Mucosa of descending colon (tissue), 3 donors: ENCODE measurements around the gene ETF1. TPM values are rescaled to one million over a fixed set of nuclear protein-coding genes. Genes with fewer than 3 reads are reported as not detected.
"Not testable (repeated sequence)": the region's sequence is repeated elsewhere in the genome, so short reads cannot be mapped to it uniquely, and the experiment has no call there.

Source experiments
- ATAC-seq: fragments of 200-7000 bp; cut with Tn5 transposase; one replicate; pipeline ENCODE4 v1.9.1; 2020; ENCODE audit warnings: mild to moderate bottlenecking, moderate library complexity
- DNase-seq, 3 donors: peaks; one replicate each; pipeline ENCODE4 v3.0.0-alpha.2; 2020
- H3K36me3 ChIP-seq: fragments of 200-600 bp; one replicate; pipeline ENCODE4 v1.8.0; 2021; ENCODE audit warnings: low read depth, mild to moderate bottlenecking
- H3K4me1 ChIP-seq: fragments of 200-600 bp; one replicate; pipeline ENCODE4 v1.8.0; 2021; ENCODE audit warnings: low read depth, mild to moderate bottlenecking
- H3K4me3 ChIP-seq: fragments of 200-600 bp; one replicate; pipeline ENCODE4 v1.8.0; 2021; ENCODE audit warnings: mild to moderate bottlenecking
- H3K9me3 ChIP-seq: fragments of 200-600 bp; one replicate; pipeline ENCODE4 v1.8.0; 2021; ENCODE audit warnings: mild to moderate bottlenecking
- intact Hi-C, 2 donors: fragments of 100-400 bp; cut with DNase I in 1 of 2; cut with micrococcal nuclease in 1 of 2; formaldehyde crosslinking; loops; one replicate each; pipeline versions ENCODE4 v1.11.0 to v1.11.1; 2022; cut with DNase I, micrococcal nuclease
- total RNA-seq, 3 donors: library from RNA; stranded (reverse); fragmentation: NEBNext Ultra II Directional in 2 of 3; extraction: Animal tissue kit (Norgen Biotek cat#: 25700) in 2 of 3; gene quantifications; one replicate each; pipeline versions ENCODE4 v1.2.1 to v1.2.4, GENCODE V29; 2021 to 2023
- TF ChIP-seq, protein P1 (sequence below): fragments of 200-600 bp; IDR thresholded peaks from one replicate; pipeline ENCODE4 v1.8.0; 2022; ENCODE audit warnings: antibody characterized with exemption, mild to moderate bottlenecking
- donor health status: DM: no; HTN: no; CAD: no; lungs with moderate emphysema.
- donor health status: DM: no; HTN: no; CAD: no.
- donor health status: DM: no; HTN: yes; CAD: no.

The ETF1 gene
- total RNA-seq, 3 donors from 2014 or later, result 66.5 to 114 (median 85.7) TPM

DNA sequence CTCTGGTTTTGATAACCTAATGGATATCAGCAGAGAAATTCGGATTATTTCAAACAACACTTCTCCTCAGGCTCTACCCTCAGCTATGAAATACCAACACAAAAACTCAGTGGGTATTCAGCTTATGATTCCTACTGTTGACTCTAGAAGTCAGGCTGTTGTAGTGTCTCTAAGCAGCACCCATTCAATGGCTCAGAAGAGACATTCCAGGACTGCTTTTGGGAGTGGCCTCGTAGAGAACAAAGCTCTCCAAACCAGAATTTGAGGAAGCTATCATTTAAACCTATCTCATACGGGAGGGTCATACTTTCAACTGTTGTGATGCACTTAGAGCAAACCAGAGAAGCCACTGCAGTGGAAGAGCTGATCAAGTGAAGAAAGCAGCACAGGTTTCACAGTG, 34.1 kb downstream of the ETF1 start:
- DNase-seq (no peak), ATAC-seq (no peak)
- H3K9me3 ChIP-seq, result no peaks in the 10 kb centered on the region
- intact Hi-C loops, result loop anchor here in 1 of 2 donors (10.0 kb wide), 1 partner anchor 54 kb away; no protein-coding TSS in a partner anchor
- TF ChIP-seq, protein P1, sequence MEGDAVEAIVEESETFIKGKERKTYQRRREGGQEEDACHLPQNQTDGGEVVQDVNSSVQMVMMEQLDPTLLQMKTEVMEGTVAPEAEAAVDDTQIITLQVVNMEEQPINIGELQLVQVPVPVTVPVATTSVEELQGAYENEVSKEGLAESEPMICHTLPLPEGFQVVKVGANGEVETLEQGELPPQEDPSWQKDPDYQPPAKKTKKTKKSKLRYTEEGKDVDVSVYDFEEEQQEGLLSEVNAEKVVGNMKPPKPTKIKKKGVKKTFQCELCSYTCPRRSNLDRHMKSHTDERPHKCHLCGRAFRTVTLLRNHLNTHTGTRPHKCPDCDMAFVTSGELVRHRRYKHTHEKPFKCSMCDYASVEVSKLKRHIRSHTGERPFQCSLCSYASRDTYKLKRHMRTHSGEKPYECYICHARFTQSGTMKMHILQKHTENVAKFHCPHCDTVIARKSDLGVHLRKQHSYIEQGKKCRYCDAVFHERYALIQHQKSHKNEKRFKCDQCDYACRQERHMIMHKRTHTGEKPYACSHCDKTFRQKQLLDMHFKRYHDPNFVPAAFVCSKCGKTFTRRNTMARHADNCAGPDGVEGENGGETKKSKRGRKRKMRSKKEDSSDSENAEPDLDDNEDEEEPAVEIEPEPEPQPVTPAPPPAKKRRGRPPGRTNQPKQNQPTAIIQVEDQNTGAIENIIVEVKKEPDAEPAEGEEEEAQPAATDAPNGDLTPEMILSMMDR, result no peak
- H3K36me3 ChIP-seq, result peaks cover 12% of the 10 kb centered on the region
- no peaks in the 10 kb centered on the region for H3K4me1 ChIP-seq
- no peak overlapping the region for H3K4me3 ChIP-seq

DNA sequence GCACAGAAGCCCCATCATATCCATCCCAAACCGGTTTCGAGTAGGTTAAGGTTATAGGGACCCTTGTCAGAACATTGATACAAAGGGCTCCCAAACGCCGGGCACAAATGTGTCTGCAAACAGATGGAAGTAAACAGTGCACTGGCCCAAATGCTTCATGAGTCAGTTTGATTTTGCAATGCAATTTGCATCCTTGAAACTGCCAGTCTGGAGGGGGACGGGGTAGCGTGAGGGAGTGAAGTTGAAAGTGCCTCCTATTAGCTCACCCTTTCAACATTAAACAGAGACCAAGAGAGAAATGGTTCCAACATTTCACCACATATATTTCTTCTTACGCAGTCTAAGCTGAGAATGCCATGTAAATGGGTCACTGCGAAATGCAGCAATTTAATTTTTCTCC, 35.6 kb downstream of the ETF1 start:
- H3K36me3 ChIP-seq, result peaks cover 12% of the 10 kb centered on the region
- DNase-seq, H3K9me3 ChIP-seq, H3K4me1 ChIP-seq, H3K4me3 ChIP-seq, ATAC-seq: not testable (repeated sequence)
- intact Hi-C loops, result loop anchor here in 1 of 2 donors (10.0 kb wide), 1 partner anchor 53 kb away; no protein-coding TSS in a partner anchor

DNA sequence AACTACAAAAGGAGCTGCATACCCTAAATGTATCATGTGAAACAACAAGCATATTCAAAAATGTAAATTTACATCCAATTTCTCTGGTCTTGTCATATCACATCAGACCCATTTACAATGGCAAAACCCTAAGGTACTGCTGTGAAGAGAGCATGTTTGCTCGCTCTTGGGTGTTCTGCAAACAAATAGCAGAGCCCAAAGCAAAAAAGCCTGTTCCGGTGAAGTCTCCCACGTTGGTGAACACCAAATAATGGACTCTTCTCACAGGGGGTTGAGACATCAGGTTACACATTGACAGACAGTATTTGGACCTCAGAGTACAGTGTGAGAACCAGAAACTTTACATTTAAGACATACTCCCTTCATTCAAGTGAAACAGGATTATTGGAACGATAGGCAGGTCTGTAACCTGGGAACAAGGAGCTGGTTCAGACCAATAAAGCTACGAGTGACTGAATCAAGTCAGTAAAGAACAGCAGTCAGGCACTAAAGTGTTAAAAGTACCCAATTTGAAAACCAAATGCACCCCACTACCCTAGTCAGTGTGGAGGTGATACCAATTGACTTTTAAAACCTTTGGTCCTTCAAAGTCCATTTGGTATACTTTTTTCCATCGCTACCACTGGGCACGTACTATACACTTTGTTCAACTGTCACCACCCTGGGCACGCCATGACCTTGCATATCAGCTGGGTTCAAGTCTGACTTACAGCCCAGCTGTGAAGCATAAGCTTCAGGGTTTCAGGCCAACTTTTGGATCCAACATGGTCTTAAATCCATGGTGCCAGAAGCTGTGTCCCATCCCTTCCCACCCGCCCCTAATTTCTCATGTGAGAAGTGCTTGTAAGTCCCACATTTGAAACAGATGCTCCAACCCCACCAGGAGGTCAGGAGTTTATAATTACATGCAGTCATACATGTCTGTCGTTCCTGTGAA, 36.4 kb downstream of the ETF1 start:
- intact Hi-C loops, result loop anchor here in 1 of 2 donors (10.0 kb wide), 1 partner anchor 52 kb away; no protein-coding TSS in a partner anchor
- no peak overlapping the region for H3K4me3 ChIP-seq
- no peaks in the 10 kb centered on the region for H3K4me1 ChIP-seq
- no peak for ATAC-seq
- H3K9me3 ChIP-seq, result no peaks in the 10 kb centered on the region
- TF ChIP-seq, protein P1, result no peak
- DNase-seq, result no peak
- H3K36me3 ChIP-seq, result peaks cover 9% of the 10 kb centered on the region

DNA sequence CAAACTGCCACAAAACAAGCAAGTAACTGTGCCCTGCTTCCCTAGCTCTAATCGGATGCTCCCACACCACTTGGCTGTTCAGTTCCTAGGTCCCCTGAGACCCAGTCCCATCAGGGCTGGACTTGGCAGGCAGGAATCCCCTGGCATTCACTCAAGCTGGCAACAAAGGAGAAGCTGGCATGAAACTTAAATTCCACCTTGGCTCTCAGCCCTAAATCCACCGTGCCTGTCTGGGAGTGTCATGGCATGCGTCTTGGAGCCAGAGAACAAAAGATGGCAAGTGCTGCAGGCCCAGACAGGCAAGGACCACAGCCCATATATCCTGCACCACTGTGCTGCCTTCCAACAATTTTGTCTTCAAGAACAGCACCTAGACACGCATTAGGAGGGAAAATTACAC, 38.2 kb downstream of the ETF1 start:
- TF ChIP-seq, protein P1, result no peak
- DNase-seq (no peak), ATAC-seq (no peak)
- Histone ChIP-seq H3K36me3 (peaks cover 8% of the 10 kb centered on the region), H3K4me1 (no peaks in the 10 kb centered on the region), H3K4me3 (no peak overlapping the region), H3K9me3 (no peaks in the 10 kb centered on the region)
- intact Hi-C loops, result loop anchor here (5.0 to 10.0 kb wide), 2 partner anchors 50 to 52 kb away; no protein-coding TSS in a partner anchor

DNA sequence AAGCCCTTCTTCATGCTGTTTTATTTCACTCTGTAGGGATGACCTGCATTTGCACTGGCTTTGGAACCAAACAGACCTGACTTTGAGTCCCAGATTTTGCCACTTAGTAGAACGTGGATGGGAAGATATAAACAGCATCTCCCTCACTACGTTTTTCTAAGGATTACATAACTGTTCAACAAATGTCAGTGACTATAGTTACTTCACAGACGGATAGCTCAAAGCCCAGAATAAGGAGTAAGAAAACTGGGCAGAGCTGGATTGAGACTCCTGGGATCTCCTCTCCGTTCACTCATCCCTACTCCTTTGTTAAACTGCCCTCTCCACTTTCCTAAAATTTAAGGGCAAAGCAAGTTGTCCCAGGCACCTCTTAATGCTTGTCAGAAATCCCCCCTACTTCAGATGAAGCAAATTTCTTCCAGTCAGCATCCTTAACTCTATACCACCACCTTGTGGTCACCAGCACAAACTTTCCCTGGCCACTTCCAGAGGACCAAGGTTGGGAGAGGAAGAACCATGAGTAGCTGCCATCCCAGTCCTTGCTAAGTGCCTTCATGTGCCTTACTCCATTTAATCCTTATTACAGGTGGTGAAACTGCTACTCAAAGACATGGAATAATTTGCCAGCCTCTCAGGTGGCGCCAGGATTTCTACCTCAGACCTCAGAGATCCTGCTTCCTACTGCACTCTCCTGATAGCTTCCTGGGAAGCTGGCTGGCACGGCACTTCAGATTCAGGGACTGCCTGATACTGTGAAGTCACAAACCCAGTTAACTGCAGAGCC, 39.4 kb downstream of the ETF1 start:
- Histone ChIP-seq H3K9me3 (no peaks in the 10 kb centered on the region), H3K36me3 (peaks cover 8% of the 10 kb centered on the region), H3K4me3 (no peak overlapping the region), H3K4me1 (no peaks in the 10 kb centered on the region)
- peak; percentile 88 for ATAC-seq
- DNase-seq, result peak in 1 of 3 donors; percentile 47
- intact Hi-C loops, result loop anchor here (5.0 to 10.0 kb wide), 2 partner anchors 49 to 51 kb away; no protein-coding TSS in a partner anchor
- TF ChIP-seq, protein P1, result peak; percentile 43
